Right renal pelvis (tissue), 4 donors: Measurements from ENCODE around the gene CACNA1I. TPM values are rescaled to one million over a fixed set of nuclear protein-coding genes. Genes with fewer than 3 reads are reported as not detected.
"Not testable (repeated sequence)": the region's sequence is repeated elsewhere in the genome, so short reads cannot be mapped to it uniquely, and the experiment has no call there.

Source experiments
- DNase-seq, 4 donors: peaks; one replicate each; pipeline ENCODE4 v3.0.0-alpha.2; 2013; ENCODE audit warnings: low read depth in 4 of 4, low spot score in 3 of 4, missing footprints in 1 of 4
- polyA plus RNA-seq, 4 donors: library from polyadenylated mRNA; unstranded; fragments of 120-200 nt; gene quantifications; one replicate each; pipeline ENCODE4 v1.2.1, GENCODE V29; 2013; ENCODE audit not compliant: insufficient read length in 4 of 4

CACNA1I gene
- polyA plus RNA-seq, 4 donors, result 0.03 to 0.08 (median 0.06) TPM

DNA sequence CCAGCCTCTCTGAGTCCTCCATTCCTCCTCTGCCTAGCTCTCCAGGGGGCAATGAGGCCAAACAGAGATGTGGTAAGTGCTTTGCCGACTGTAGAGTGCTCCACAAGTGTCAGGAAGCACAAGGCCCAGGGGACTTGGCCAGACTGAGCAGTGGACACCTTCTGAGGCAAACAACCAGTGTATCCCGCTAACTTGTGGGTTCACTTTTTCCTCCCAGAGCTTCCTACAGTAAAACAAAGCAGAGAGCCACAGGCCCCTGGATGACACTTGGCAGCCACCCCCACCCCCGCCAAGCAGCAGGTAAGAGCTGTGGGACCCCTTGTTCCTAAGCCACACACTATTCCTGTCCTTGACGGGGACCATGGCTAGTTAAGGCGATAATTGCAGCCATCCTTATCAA is 160.9 kb downstream of the CACNA1I start:
- no peak for DNase-seq

DNA sequence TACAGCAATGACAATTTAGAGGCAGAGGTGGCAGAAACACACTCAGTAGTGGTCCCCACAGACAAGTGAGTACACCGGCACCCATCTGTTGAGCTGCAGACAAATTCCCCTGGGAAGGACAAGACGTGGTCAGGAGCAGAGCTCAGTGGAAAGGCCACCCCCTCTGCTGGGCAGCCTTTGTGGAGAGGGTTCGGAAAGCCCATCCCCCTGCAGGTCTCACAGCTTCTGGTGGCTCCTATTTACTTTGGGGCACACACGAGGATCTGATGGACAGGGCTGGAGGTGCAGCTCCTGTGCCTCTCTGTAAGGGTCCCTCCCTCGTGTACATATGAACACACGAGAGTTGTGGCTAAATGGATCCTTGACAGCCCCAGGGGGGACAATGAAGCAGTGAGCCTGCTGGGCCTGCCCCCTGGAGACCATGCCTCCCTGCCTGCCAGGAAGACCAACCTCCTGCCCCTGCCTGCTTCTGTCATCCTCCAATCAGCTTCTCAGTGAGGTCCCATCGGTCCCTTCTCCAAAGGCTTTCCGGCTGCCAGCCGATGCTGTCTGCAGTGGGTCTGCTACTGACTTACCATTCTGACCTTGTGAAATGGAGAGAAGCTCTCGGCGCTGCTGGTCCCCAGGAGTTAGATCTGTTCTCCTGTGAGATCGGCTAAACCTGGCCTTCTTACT is 161.5 kb downstream of the CACNA1I start:
- DNase-seq, result no peak

DNA sequence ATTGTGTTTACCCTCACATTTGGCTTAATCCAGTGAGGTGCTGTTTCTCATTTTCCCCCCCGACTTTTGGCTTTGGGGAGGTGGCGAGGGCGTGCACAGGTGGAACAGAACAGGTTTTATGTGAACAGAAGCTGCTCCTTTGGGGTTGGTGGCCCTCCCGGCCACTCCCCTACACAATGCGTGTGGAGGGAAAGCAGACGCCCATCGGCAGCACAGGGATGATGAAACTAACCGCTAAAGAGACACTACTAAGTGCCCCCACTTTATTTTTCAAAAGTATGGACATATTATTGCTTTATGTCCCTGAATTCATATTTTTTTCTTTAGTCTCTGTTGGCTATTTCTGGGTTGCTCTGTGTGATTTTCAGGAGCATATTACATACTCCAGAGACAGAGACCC is 162.1 kb downstream of the CACNA1I start:
- DNase-seq, result no peak

DNA sequence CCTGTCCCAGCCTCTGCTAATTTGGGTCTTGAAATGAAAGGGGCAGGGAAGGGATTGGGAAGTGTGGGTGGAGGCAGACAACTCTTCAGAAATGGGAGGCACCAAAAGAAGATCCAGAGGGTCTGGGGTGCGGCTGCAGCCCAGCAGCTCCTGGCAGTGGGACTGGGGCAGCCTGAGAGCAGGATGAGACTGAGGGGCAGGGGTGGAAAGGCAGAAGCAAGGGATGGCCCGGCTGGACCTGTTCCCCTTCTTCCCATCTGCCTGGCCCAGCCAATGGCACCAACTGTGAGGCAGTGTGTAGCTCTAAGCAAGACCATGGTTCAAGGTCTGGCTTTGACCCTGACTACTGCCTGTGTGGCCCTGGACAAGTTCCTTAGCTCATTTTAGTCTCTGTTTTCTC is 162.6 kb downstream of the CACNA1I start:
- no peak for DNase-seq

DNA sequence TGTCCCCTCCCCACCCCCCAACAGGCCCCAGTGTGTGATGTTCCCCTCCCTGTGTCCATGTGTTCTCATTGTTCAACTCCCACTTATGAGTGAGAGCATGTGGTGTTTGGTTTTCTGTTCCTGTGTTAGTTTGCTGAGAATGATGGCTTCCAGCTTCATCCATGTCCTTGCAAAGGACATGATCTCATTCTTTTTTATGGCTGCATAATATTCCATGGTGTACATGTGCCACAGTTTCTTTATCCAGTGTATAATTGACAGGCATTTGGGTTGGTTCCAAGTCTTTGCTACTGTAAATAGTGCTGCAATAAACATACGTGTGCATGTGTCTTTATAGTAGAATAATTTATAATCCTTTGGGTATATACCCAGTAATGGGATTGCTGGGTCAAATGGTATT is 163.5 kb downstream of the CACNA1I start:
- not testable (repeated sequence) for DNase-seq

DNA sequence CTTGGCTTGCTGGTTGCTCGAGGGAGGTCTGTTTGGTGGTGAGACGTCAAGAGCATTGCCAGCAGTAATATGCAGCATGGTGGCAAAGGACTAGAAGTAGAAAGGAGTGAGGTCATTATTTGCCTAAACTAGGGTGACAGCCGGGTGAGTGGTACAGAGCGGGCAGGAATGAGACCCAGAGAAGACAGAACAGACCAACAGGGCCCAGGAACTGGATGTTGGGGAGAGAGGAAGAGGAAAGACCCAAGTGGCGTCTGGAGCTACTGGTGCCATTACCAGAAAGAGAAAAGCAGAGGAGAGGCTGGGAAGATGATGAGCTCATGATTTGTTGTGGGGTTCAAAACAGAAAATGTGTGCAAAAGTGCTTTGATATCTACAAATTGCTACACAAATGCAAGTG is 164.3 kb downstream of the CACNA1I start:
- no peak for DNase-seq

DNA sequence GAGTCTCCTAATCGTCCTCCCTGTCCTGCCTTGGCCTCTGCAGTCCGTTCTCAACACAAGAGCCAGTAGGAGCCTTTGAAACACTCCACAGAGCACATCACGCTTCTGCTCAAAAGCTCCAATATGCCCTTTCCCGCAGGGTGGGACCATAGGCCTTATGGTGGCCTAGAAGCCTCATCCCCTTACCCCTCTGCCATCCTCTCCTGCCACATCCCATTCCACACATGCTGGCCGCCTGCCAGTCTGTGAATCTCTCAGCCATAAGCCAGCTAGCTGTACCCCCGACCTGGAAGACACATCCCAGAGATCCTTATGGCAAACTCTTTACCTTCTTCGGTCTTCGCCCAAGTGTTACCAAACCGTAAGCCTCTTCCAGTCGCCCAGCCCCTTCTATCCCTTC is 165.2 kb downstream of the CACNA1I start:
- DNase-seq, result no peak

DNA sequence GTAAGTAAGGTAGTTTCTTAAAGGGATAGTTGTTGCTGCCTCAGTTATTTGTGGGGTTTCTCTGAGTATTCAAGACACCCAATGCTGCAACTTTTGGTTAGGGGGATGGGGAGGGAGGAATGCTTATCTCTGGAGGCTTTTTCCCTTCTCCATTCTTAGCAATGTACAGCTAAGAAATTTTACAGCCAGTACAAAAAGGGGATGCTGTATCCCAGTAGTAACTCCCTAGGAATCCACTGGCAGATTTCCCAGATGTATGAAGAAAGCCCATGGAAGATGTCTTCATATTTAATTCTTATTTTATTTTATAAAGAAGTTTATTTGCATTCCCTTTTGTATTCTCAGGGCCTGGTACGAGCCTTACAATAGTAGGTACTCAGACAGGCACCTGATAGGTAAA is 168.2 kb downstream of the CACNA1I start:
- no peak for DNase-seq

Other genes with a start within 250 kb of the CACNA1I start
- 10 to 100 TPM; 18.7 to 28.3 (median 21.3) TPM for gene SYNGR1, start 220.8 kb upstream of the CACNA1I start, polyA plus RNA-seq
- gene TAB1, start 171.0 kb upstream of the CACNA1I start, polyA plus RNA-seq, result 10 to 100 TPM; 25.5 to 33.0 (median 26.8) TPM
- gene MGAT3, start 113.7 kb upstream of the CACNA1I start, polyA plus RNA-seq, result 10 to 100 TPM; 20.8 to 27.4 (median 26.1) TPM
- 10 to 100 TPM; 35.5 to 38.2 (median 37.1) TPM for gene MIEF1, start 68.5 kb upstream of the CACNA1I start, polyA plus RNA-seq
- gene ATF4, start 50.2 kb upstream of the CACNA1I start, polyA plus RNA-seq, result 100 to 1,000 TPM; 289 to 325 (median 312) TPM
- gene RPS19BP1, start 38.0 kb upstream of the CACNA1I start, polyA plus RNA-seq, result 10 to 100 TPM; 44.8 to 66.4 (median 48.2) TPM